ENCODE measurements around the gene ADH1A. TPM values are rescaled to one million over a fixed set of nuclear protein-coding genes. Genes with fewer than 3 reads are reported as not detected.

Gene ADH1A
- total RNA-seq, 1 donor from 2014 or later, result not detected

- H3K9me3 ChIP-seq, result no peaks in the 10 kb centered on the region
- no peaks in the 10 kb centered on the region for H3K36me3 ChIP-seq
- TF ChIP-seq POLR2AphosphoS5 (IDR thresholded peaks at IDR 0.05; ENCODE audit: insufficient read depth in 1 of 2, low read depth in 1 of 2), result no peak
- TF ChIP-seq CTCF (IDR thresholded peaks at IDR 0.05), result no peak
- TF ChIP-seq POLR2A (IDR thresholded peaks at IDR 0.05), result no peak
- DNase-seq (ENCODE audit: extremely low spot score in 2 of 2), result no peak
- H3K4me3 ChIP-seq, result no peak overlapping the region
- no peaks in the 10 kb centered on the region for H3K4me1 ChIP-seq
- intact Hi-C loops (cut with DNase I), result no loop called here
- H3K27ac ChIP-seq, result no peak overlapping the region
- no peaks in the 10 kb centered on the region for H3K27me3 ChIP-seq
Observed at GRCh38 chr4:99273704-99274103, 17.1 kb downstream of the ADH1A start.

GRCh38 chr4:99264927-99265326 is 25.9 kb downstream of the ADH1A start:
- no peak for TF ChIP-seq POLR2AphosphoS5 (IDR thresholded peaks at IDR 0.05; ENCODE audit: insufficient read depth in 1 of 2, low read depth in 1 of 2)
- no peak for TF ChIP-seq POLR2A (IDR thresholded peaks at IDR 0.05)
- no peak for TF ChIP-seq CTCF (IDR thresholded peaks at IDR 0.05)
- Histone ChIP-seq H3K27ac (no peak overlapping the region), H3K9me3 (no peaks in the 10 kb centered on the region), H3K4me1 (no peaks in the 10 kb centered on the region), H3K27me3 (no peaks in the 10 kb centered on the region), H3K4me3 (no peak overlapping the region), H3K36me3 (no peaks in the 10 kb centered on the region)
- no peak for DNase-seq (ENCODE audit: extremely low spot score in 2 of 2)
- intact Hi-C loops (cut with DNase I), result no loop called here

GRCh38 chr4:99252746-99253145 is 38.0 kb downstream of the ADH1A start:
- TF ChIP-seq POLR2A (IDR thresholded peaks at IDR 0.05), result no peak
- TF ChIP-seq CTCF (IDR thresholded peaks at IDR 0.05), result no peak
- peak in 1 of 2 donors; percentile 9 for TF ChIP-seq POLR2AphosphoS5 (IDR thresholded peaks at IDR 0.05; ENCODE audit: insufficient read depth in 1 of 2, low read depth in 1 of 2)
- H3K9me3 ChIP-seq, result no peaks in the 10 kb centered on the region
- no peak overlapping the region for H3K4me3 ChIP-seq
- no peaks in the 10 kb centered on the region for H3K4me1 ChIP-seq
- no peak for DNase-seq (ENCODE audit: extremely low spot score in 2 of 2)
- H3K27me3 ChIP-seq, result no peaks in the 10 kb centered on the region
- no peak overlapping the region for H3K27ac ChIP-seq
- intact Hi-C loops (cut with DNase I), result no loop called here
- no peaks in the 10 kb centered on the region for H3K36me3 ChIP-seq

DNA sequence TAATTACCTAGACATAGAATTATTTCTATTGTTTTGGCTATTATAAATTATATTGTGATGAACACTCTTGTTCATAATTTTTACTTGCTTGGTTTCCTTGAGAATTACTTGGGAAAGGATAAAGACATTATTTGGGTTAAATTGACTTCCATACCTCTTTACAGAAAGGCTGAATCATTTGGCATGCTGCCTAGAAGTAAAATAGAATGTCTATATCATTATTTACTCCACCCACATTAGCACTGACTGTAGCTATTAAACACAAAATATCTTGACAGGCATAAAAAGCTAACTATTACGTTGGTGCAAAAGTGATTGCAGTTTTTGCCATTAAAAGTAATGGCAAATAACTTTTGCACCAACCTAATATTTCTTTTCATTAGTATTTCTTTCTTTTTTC is 42.1 kb downstream of the ADH1A start:
- TF ChIP-seq CTCF (IDR thresholded peaks at IDR 0.05) (no peak), POLR2AphosphoS5 (IDR thresholded peaks at IDR 0.05; ENCODE audit: insufficient read depth in 1 of 2, low read depth in 1 of 2) (no peak)
- no peaks in the 10 kb centered on the region for H3K27me3 ChIP-seq
- H3K4me3 ChIP-seq, result no peak overlapping the region
- no peak overlapping the region for H3K27ac ChIP-seq
- DNase-seq (ENCODE audit: extremely low spot score in 2 of 2), result no peak
- no peaks in the 10 kb centered on the region for H3K9me3 ChIP-seq
- intact Hi-C loops (cut with DNase I), result no loop called here
- no peaks in the 10 kb centered on the region for H3K36me3 ChIP-seq
- H3K4me1 ChIP-seq, result no peaks in the 10 kb centered on the region

DNA sequence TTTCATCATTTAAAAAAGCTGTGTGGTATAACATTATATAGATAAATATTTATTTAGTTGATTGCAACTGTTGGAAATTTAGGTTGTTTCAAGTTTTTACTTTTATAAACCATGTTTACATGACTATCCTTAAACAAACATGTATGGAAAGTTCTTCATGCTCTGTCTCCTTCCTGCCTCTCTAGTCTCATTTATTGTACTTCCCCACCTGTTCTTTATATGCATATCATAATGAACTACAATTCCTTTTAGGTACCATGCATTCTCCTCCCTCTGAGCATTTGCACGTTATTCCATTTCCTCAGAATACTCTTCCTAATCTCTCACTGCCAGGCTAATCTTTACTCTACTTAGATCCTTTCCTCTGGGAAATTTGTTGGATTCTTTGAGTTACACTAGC is 54.8 kb downstream of the ADH1A start:
- Histone ChIP-seq H3K27ac (no peak overlapping the region), H3K36me3 (no peaks in the 10 kb centered on the region), H3K9me3 (no peaks in the 10 kb centered on the region), H3K4me1 (peaks cover 7% of the 10 kb centered on the region), H3K4me3 (no peak overlapping the region), H3K27me3 (no peaks in the 10 kb centered on the region)
- intact Hi-C loops (cut with DNase I), result no loop called here
- TF ChIP-seq POLR2AphosphoS5 (IDR thresholded peaks at IDR 0.05; ENCODE audit: insufficient read depth in 1 of 2, low read depth in 1 of 2) (no peak), CTCF (IDR thresholded peaks at IDR 0.05) (no peak), POLR2A (IDR thresholded peaks at IDR 0.05) (no peak)
- no peak for DNase-seq (ENCODE audit: extremely low spot score in 2 of 2)
